ENCODE measurements around the gene CCDC61.

CCDC61 gene

DNA sequence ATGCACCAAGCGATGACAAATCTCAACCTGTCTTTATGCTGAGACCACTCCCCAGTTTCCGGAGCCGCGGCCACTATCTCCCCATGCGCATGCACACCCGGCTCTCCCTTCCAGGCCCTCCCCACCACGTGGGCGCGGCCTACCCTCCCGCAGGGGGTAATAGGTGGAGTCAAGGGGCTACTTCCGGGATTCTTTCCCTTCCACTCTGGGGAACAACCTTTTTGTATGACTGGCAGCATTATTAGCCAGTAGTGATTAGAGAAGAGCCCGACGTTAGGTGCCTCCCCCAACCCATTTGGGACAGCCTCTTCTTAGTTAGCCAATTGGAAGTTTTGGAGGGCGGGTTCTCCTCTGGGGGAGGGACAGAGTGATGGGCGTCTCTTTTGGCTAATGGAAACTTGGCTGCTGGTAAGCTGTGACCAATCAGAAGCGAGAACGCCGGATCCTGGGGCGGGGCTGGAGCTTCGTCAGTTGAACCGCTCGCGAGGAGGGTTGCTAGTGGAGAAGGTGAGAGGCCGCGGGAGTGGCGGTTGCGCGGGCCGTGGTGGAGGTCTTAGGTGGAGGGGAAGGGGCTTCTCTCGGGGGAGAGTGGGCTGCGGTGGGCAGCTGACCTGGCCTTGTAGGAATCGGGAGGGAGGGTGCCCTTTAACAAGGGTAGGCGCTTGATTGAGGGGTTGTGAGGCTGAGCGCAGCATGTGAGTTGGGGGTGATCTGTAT lies at the start of gene CCDC61:
Gene CCDC61 (plus strand): TSS at position 470 of the 717 bp plus-strand sequence. CDS start 7,552 bp downstream, outside the sequence.
- DNase-seq (ENCODE audit: low spot score) = peak; percentile 99
- in situ Hi-C loops (cut with MboI; ENCODE audit: low sequenced_read_pairs, unreplicated experiment) = no loop called here
- TF ChIP-seq, protein P1, sequence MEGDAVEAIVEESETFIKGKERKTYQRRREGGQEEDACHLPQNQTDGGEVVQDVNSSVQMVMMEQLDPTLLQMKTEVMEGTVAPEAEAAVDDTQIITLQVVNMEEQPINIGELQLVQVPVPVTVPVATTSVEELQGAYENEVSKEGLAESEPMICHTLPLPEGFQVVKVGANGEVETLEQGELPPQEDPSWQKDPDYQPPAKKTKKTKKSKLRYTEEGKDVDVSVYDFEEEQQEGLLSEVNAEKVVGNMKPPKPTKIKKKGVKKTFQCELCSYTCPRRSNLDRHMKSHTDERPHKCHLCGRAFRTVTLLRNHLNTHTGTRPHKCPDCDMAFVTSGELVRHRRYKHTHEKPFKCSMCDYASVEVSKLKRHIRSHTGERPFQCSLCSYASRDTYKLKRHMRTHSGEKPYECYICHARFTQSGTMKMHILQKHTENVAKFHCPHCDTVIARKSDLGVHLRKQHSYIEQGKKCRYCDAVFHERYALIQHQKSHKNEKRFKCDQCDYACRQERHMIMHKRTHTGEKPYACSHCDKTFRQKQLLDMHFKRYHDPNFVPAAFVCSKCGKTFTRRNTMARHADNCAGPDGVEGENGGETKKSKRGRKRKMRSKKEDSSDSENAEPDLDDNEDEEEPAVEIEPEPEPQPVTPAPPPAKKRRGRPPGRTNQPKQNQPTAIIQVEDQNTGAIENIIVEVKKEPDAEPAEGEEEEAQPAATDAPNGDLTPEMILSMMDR (IDR thresholded peaks at IDR 0.05; ENCODE audit: borderline replicate concordance, control extremely low read depth, extremely low read depth, insufficient read depth, missing control alignments) = no peak

DNA sequence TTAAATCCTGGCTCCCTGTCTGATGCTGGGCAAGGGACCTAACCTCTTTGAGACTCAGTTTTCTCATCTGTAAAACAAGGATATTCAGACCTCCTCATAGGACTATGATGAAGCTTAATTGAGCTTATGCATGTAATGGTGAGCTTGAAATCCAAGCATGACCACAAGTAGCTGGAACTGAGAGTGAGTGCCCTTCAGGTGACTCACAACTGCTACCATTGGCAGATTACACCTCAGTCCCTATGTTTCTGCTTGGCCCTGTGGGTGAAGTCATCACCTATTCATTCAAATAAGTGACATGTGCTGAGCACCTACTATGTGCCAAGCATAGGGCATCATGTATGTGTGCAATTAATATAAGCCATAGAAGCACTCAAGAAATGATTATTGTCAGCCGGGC lies 47.3 kb upstream of the CCDC61 start:
- TF ChIP-seq, protein P1 (IDR thresholded peaks at IDR 0.05; ENCODE audit: borderline replicate concordance, control extremely low read depth, extremely low read depth, insufficient read depth, missing control alignments) = no peak
- in situ Hi-C loops (cut with MboI; ENCODE audit: low sequenced_read_pairs, unreplicated experiment) = no loop called here
- DNase-seq (ENCODE audit: low spot score) = no peak

GRCh38 chr19:45952341-45952685 lies 43.0 kb upstream of the CCDC61 start:
- TF ChIP-seq, protein P1 (IDR thresholded peaks at IDR 0.05; ENCODE audit: borderline replicate concordance, control extremely low read depth, extremely low read depth, insufficient read depth, missing control alignments) = no peak
- in situ Hi-C loops (cut with MboI; ENCODE audit: low sequenced_read_pairs, unreplicated experiment) = no loop called here
- no peak for DNase-seq (ENCODE audit: low spot score)

DNA sequence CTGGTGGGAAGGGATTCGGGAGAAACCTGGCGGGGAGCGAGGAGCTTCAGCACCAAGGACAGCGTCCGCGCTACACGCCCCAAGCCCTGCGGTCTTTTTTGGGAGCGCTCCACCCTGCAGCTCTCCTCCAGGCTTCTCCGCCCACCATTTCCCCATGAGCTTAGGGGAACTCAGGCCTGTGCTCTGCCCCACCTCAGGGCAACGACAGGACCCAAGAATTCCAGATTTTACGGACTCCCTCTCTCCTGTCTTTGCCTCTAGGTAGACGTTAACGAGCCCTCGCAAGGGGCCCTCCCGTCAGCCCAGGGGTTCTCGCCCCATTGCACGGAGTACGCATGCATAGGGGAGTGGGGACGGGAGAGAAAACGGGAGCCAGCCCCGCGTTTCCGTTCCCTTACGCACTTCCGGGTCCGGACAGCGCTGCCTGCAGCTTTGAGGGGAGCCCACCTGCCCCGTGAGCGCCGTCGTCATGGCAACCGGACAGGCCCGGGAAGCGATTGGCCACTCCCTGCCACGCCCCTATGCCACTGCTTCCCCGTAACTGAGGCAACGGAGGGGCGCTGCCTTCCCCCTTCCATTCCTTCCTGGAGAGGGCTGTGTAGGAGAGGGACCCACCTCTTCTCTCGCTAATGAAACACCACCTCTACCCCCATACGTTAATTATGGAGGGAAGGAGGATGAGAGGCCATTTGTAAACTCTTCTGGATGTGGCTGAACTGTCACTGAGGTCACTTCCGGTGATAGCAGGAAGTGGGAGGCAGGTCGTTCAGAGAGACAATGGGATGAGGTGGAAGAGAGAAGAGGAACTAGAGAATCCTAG lies 42.4 kb upstream of the CCDC61 start:
- peak; percentile 80 for DNase-seq (ENCODE audit: low spot score)
- TF ChIP-seq, protein P1 (IDR thresholded peaks at IDR 0.05; ENCODE audit: borderline replicate concordance, control extremely low read depth, extremely low read depth, insufficient read depth, missing control alignments) = no peak
- in situ Hi-C loops (cut with MboI; ENCODE audit: low sequenced_read_pairs, unreplicated experiment) = no loop called here

- no peak for DNase-seq (ENCODE audit: low spot score)
- in situ Hi-C loops (cut with MboI; ENCODE audit: low sequenced_read_pairs, unreplicated experiment) = no loop called here
- TF ChIP-seq, protein P1 (IDR thresholded peaks at IDR 0.05; ENCODE audit: borderline replicate concordance, control extremely low read depth, extremely low read depth, insufficient read depth, missing control alignments) = no peak
Measured at GRCh38 chr19:45953676-45954075, 41.6 kb upstream of the CCDC61 start.

DNA sequence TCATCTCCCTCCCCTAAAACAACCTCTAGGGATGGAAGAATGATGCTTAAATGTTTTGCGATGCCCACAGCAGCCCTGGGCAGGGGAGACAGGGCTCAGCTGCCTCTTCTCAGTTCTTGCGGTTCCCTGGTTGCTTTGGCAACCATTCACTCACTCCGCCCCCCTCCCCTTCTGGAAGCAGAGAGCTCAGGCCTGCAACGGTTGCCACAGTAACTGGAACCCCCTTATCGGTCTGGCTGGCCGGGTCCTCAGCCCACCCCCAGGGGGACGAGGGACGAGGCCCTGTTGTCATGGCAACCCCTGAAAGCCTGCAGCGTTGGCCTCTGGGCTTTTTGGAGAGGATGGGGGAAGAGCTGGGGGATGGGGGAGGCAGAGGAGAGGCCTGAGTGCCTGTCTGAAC lies 41.1 kb upstream of the CCDC61 start:
- DNase-seq (ENCODE audit: low spot score) = no peak
- in situ Hi-C loops (cut with MboI; ENCODE audit: low sequenced_read_pairs, unreplicated experiment) = no loop called here
- TF ChIP-seq, protein P1 (IDR thresholded peaks at IDR 0.05; ENCODE audit: borderline replicate concordance, control extremely low read depth, extremely low read depth, insufficient read depth, missing control alignments) = no peak

Data from GM13976 (cell line).